KG1 (cell line): Measurements from ENCODE around the gene BASP1.
"Not testable (repeated sequence)": the region's sequence is repeated elsewhere in the genome, so short reads cannot be mapped to it uniquely, and the experiment has no call there.

Source experiments
- DNase-seq: peaks from one replicate; lab custom pipeline; 2025; lab: John Stamatoyannopoulos, UW

The BASP1 gene

DNA sequence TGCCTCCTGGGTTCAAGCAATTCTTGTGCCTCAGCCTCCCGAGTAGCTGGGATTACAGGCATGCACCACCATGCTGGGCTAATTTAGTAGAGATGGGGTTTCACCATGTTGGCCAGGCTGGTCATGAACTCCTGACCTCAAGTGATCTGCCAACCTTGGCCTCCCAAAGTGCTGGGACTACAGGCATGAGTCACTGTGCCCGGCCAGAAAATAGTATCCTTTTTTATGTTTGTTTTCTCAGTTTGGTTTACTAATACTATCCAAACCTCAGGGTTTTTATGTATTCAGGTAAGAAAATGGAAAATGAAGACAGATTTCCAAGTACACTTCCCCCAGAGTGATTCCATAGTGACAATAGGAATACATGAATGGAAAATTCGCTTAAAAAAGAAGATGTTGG, 101.7 kb downstream of the BASP1 start:
- DNase-seq, result not testable (repeated sequence)

DNA sequence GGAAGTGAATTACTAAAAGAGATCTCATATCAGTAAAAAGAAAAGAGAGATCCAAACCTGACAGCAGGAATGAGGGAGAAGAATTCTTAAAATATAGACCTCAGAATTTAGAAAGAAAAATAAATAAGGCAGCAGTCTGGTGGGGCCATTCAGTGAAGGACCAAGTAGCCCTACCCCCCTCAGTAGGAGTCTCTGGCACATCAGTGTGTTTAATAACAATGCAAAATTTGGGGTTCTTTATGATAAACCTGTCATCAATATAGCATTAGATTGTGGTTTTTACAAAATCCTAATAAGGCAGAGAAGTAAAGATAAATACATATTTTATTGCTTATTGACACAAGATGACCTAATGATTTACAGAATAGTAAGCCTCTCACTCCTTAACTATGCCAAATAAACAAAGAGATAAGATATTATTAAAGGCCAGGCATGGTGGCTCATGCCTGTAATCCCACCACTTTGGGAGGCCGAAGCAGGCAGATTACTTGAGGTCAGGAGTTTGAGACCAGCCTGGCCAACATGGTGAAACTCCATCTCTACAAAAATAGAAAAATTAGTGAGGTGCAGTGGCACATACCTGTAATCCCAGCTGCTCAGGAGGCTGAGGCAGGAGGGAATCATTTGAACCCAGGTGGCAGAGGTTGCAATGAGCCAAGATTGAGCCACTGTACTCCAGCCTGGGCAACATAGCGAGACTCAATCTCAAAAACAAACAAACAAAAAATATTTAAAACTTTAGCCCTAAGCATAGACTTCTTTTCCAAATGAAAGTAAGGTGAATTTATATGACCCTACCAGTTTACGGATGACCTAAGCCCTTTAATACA, 108.6 kb downstream of the BASP1 start:
- DNase-seq, result no peak
